ENCODE measurements around the gene SPNS3. TPM values are rescaled to one million over a fixed set of nuclear protein-coding genes. Genes with fewer than 3 reads are reported as not detected.
A peak's percentile ranks its signal among the peaks of the same experiment; 100 is the strongest.

SPNS3 gene
- total RNA-seq, 1 donor from 2014 or later = not detected

DNA sequence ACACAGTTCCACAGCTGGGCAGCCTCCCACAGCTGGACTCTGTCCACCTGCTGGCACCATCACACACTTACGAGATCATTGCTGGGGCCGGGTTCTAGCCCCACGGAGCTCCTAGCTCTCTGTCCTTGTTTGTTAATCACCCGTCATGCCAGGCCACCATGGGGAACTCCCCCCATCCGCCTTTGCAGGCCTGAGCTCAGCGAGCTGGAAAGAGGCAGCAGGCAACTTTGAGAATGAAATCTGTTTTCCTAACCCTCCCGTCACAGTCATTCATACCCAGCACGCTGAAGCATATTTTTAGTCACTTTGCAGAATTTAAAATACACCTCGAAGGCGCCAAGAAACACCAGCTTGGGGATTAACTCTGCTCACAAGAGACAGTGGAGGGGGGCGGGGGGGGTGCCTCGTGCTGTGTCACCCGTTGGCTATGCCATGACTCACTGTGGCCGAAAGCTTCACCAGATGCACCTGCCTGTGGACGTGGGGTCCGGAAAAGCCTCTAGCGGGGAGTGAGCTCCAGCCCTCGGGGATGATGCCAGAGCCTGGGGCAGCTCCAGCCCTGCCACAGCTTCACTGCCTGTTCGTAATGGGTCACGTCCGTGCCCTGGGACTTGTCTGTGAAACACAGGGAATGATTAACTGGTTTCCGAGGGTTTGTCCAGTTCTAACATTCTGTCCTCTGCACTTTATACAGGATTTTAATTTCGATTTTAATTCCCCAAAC is 63.5 kb downstream of the SPNS3 start:
- FAIRE-seq (no peak), DNase-seq (ENCODE audit: low read depth) (peak; percentile 35)
- Histone ChIP-seq H3K27me3 (ENCODE audit: control insufficient read depth, insufficient read depth, low read length) (peaks cover 19% of the 10 kb centered on the region), H3K36me3 (ENCODE audit: control insufficient read depth, insufficient read depth, low read length) (no peaks in the 10 kb centered on the region), H3K4me3 (ENCODE audit: low read depth, low read length) (no peak overlapping the region)
- TF ChIP-seq, protein P1, sequence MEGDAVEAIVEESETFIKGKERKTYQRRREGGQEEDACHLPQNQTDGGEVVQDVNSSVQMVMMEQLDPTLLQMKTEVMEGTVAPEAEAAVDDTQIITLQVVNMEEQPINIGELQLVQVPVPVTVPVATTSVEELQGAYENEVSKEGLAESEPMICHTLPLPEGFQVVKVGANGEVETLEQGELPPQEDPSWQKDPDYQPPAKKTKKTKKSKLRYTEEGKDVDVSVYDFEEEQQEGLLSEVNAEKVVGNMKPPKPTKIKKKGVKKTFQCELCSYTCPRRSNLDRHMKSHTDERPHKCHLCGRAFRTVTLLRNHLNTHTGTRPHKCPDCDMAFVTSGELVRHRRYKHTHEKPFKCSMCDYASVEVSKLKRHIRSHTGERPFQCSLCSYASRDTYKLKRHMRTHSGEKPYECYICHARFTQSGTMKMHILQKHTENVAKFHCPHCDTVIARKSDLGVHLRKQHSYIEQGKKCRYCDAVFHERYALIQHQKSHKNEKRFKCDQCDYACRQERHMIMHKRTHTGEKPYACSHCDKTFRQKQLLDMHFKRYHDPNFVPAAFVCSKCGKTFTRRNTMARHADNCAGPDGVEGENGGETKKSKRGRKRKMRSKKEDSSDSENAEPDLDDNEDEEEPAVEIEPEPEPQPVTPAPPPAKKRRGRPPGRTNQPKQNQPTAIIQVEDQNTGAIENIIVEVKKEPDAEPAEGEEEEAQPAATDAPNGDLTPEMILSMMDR (IDR thresholded peaks at IDR 0.05; ENCODE audit: insufficient read depth, low read length, severe bottlenecking) = no peak

DNA sequence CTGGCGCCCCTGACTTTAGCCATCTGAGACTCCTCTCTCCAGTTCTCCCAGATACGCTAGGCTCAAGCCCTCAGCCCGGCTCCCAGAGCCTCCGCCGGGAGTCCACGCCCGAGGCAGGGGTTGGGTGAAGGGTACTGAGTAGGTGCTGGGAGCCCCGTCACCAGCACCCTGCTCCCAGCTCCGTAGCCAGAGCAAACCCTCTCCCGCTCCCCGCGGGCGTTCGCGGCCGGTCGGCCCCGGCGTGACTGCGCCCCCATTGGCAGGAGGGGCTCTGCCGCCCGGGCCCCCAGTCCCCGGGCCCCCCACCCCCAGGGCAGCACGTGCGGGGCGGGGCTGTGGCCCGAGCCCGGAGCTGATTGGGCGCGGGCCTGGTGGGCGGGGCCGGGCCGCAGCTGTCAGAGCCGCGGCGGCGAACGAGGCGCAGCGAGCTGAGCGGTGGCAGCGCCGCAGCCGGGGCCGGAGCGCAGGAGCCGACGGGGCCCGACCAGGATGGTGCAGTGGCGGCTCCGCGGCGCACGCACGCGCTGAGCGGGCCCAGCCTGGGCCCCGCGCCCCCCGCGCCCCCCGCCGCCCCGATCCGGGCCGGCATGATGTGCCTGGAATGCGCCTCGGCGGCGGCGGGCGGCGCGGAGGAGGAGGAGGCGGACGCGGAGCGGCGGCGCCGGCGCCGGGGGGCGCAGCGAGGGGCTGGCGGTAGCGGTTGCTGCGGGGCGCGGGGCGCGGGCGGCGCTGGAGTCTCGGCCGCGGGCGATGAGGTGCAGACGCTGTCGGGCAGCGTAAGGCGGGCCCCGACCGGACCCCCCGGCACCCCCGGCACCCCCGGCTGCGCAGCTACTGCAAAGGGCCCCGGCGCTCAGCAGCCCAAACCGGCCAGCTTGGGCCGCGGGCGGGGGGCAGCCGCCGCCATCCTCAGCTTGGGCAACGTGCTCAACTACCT is 65.0 kb downstream of the SPNS3 start, which contains the start of gene SPNS2:
Gene SPNS2 (plus strand): TSS at position 421 of the 937 bp plus-strand sequence. CDS start 167 bp downstream, at position 588.
- DNase-seq (ENCODE audit: low read depth) = no peak

DNA sequence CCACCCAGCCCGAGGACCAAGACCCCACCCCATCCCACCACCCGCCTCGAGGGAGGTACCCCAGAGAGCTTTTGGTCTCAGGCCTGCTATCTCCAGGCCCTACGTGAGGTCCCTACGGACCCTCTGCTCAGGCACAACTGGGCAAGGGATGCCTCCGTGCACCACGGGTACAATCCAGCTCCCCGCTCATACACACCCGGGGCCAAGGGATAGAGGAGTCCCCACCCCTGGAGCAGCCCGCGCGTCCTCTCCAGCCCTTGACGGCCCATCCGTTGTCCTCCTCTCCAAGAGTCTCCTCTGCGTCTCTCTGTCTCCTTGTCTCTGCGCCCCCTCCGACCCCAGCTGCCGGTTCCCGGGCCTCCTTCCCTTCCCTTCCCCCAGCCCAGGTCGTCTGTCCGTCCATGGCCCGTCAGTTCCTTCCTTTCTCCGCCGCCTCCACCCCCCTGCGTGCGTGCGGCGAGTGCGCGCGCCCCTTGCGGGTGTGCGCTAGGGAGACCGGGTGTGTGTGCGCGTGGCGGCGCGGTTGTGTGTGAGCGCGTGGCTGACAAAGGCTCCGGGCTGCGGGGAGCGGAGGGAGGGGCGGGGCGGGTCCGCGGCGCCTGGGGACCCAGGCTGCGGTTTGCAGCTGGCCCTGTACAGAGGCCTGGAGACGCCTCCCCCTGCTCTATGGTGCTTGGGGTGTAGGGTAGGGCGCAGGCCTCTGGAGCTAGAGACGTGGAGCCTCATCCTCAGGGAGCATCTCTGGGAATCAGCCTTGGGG is 65.9 kb downstream of the SPNS3 start:
- no peaks in the 10 kb centered on the region for H3K36me3 ChIP-seq (ENCODE audit: control insufficient read depth, insufficient read depth, low read length)
- peaks cover 19% of the 10 kb centered on the region for H3K27me3 ChIP-seq (ENCODE audit: control insufficient read depth, insufficient read depth, low read length)
- TF ChIP-seq, protein P1 (IDR thresholded peaks at IDR 0.05; ENCODE audit: insufficient read depth, low read length, severe bottlenecking) = no peak
- H3K4me3 ChIP-seq (ENCODE audit: low read depth, low read length) = no peak overlapping the region
- FAIRE-seq (no peak), DNase-seq (ENCODE audit: low read depth) (no peak)

More for the DNA sequence above, 65.0 kb downstream of the SPNS3 start, which contains the start of gene SPNS2:
- peaks cover 19% of the 10 kb centered on the region for H3K27me3 ChIP-seq (ENCODE audit: control insufficient read depth, insufficient read depth, low read length)
- FAIRE-seq = no peak
- H3K4me3 ChIP-seq (ENCODE audit: low read depth, low read length) = peak within 1 kb of the TSS; percentile 7
- TF ChIP-seq, protein P1 (IDR thresholded peaks at IDR 0.05; ENCODE audit: insufficient read depth, low read length, severe bottlenecking) = no peak
- H3K36me3 ChIP-seq (ENCODE audit: control insufficient read depth, insufficient read depth, low read length) = no peaks in the 10 kb centered on the region

DNA sequence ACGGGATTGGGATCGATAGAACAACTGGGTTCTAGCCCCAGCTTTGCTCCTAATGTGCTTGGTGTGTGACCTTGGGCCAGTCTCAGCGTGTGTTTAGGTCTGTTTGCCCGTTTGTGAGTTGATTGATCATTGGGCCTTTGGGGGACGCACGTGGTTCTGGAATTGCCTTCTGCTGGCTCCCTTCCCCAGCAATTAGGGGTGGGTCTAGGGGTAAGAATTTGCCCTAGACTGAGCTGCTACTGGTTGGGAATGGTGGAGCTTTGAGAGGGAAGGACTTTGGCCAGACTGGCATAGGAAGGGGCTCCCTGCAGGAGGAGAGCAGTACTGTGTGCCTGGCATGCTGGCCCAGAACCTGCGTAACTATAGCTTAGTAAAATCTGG is 66.4 kb downstream of the SPNS3 start:
- no peak overlapping the region for H3K4me3 ChIP-seq (ENCODE audit: low read depth, low read length)
- H3K36me3 ChIP-seq (ENCODE audit: control insufficient read depth, insufficient read depth, low read length) = no peaks in the 10 kb centered on the region
- TF ChIP-seq, protein P1 (IDR thresholded peaks at IDR 0.05; ENCODE audit: insufficient read depth, low read length, severe bottlenecking) = no peak
- DNase-seq (ENCODE audit: low read depth) (no peak), FAIRE-seq (no peak)
- H3K27me3 ChIP-seq (ENCODE audit: control insufficient read depth, insufficient read depth, low read length) = peaks cover 19% of the 10 kb centered on the region

DNA sequence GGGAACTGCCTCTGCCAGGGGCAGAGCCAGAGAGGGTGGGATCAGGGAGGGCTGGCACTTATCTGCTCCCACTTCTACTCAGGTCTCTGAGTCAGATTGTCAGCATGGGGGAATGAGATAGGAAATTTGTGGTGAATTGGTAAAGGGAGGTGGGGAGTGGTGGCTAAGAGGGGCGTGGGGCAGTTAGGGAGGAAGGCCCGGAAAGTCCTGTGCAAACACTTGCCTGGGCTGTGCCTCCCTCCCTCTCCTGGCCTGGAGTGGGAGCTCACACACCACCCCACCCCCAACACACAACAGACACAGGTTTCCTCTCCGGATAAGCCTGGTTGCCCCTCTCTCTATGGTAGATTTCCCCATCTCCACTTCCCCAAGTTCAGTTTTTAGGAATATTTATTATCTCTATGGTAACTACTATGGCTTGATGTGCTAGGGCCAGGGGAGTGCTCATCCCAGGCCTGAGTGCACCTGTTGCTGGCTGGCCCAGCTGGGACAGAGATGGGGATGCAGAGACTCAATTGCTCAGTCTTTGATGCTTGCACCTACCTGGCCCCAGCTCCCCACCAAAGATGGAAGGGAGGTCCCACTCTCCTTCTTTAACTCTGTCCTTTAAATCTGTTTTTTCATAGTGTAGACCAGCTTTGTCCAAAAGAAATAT is 67.7 kb downstream of the SPNS3 start:
- Histone ChIP-seq H3K4me3 (ENCODE audit: low read depth, low read length) (no peak overlapping the region), H3K27me3 (ENCODE audit: control insufficient read depth, insufficient read depth, low read length) (peaks cover 19% of the 10 kb centered on the region)

More for the DNA sequence above, 67.7 kb downstream of the SPNS3 start:
- DNase-seq (ENCODE audit: low read depth) = no peak
- H3K36me3 ChIP-seq (ENCODE audit: control insufficient read depth, insufficient read depth, low read length) = no peaks in the 10 kb centered on the region
- TF ChIP-seq, protein P1 (IDR thresholded peaks at IDR 0.05; ENCODE audit: insufficient read depth, low read length, severe bottlenecking) = no peak
- FAIRE-seq = no peak

Measured in bronchial epithelial cell (primary cell).